ENCODE results near the gene PAK3. TPM values are rescaled to one million over a fixed set of nuclear protein-coding genes. Genes with fewer than 3 reads are reported as not detected.

The PAK3 gene
- total and polyA plus RNA-seq, 2 experiments from 2014 or later: 5.0 to 5.4 TPM

DNA sequence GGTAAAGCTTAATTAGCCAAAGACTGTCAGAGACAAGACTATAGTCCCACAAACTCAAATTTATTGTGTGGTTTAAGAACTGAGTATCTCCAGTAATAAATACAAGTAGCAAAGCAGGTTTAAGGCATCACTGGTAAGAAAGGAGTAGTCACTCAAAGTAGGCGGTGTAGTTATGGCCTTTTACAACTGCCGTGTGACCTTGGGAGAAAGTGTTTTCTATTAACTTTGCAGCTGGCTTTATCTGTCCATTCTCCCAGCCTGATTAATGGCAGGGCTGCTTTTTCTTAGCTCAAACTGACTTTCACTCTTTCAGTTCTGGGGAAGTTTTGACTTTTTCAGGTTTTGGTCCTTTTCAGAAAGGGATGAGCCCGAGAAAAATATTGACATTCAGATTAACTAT is 7.4 kb upstream of the PAK3 start (continued):
- TF ChIP-seq, protein P1, sequence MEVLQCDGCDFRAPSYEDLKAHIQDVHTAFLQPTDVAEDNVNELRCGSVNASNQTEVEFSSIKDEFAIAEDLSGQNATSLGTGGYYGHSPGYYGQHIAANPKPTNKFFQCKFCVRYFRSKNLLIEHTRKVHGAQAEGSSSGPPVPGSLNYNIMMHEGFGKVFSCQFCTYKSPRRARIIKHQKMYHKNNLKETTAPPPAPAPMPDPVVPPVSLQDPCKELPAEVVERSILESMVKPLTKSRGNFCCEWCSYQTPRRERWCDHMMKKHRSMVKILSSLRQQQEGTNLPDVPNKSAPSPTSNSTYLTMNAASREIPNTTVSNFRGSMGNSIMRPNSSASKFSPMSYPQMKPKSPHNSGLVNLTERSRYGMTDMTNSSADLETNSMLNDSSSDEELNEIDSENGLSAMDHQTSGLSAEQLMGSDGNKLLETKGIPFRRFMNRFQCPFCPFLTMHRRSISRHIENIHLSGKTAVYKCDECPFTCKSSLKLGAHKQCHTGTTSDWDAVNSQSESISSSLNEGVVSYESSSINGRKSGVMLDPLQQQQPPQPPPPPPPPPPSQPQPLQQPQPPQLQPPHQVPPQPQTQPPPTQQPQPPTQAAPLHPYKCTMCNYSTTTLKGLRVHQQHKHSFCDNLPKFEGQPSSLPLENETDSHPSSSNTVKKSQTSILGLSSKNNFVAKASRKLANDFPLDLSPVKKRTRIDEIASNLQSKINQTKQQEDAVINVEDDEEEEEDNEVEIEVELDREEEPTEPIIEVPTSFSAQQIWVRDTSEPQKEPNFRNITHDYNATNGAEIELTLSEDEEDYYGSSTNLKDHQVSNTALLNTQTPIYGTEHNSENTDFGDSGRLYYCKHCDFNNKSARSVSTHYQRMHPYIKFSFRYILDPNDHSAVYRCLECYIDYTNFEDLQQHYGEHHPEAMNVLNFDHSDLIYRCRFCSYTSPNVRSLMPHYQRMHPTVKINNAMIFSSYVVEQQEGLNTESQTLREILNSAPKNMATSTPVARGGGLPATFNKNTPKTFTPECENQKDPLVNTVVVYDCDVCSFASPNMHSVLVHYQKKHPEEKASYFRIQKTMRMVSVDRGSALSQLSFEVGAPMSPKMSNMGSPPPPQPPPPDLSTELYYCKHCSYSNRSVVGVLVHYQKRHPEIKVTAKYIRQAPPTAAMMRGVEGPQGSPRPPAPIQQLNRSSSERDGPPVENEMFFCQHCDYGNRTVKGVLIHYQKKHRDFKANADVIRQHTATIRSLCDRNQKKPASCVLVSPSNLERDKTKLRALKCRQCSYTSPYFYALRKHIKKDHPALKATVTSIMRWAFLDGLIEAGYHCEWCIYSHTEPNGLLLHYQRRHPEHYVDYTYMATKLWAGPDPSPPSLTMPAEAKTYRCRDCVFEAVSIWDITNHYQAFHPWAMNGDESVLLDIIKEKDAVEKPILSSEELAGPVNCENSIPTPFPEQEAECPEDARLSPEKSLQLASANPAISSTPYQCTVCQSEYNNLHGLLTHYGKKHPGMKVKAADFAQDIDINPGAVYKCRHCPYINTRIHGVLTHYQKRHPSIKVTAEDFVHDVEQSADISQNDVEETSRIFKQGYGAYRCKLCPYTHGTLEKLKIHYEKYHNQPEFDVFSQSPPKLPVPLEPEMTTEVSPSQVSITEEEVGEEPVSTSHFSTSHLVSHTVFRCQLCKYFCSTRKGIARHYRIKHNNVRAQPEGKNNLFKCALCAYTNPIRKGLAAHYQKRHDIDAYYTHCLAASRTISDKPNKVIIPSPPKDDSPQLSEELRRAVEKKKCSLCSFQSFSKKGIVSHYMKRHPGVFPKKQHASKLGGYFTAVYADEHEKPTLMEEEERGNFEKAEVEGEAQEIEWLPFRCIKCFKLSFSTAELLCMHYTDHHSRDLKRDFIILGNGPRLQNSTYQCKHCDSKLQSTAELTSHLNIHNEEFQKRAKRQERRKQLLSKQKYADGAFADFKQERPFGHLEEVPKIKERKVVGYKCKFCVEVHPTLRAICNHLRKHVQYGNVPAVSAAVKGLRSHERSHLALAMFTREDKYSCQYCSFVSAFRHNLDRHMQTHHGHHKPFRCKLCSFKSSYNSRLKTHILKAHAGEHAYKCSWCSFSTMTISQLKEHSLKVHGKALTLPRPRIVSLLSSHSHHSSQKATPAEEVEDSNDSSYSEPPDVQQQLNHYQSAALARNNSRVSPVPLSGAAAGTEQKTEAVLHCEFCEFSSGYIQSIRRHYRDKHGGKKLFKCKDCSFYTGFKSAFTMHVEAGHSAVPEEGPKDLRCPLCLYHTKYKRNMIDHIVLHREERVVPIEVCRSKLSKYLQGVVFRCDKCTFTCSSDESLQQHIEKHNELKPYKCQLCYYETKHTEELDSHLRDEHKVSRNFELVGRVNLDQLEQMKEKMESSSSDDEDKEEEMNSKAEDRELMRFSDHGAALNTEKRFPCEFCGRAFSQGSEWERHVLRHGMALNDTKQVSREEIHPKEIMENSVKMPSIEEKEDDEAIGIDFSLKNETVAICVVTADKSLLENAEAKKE (CRISPR knock-in tag; IDR thresholded peaks at IDR 0.05): no peak
- TF ChIP-seq CREB1 (CRISPR knock-in tag; IDR thresholded peaks at IDR 0.05; ENCODE audit: low read depth): no peak
- TF ChIP-seq CTCF (conservative IDR thresholded peaks at IDR 0.05; ENCODE audit: low read depth in 2 of 2): no peak
- TF ChIP-seq ZNF331 (CRISPR knock-in tag; IDR thresholded peaks at IDR 0.05; ENCODE audit: low read depth): no peak
- no peak for TF ChIP-seq REST (IDR thresholded peaks at IDR 0.05; ENCODE audit: unreplicated experiment)
- TF ChIP-seq EZH2phosphoT487 (IDR thresholded peaks at IDR 0.05; ENCODE audit: unreplicated experiment): no peak
- no peak for TF ChIP-seq STAT1 (IDR thresholded peaks at IDR 0.05; ENCODE audit: unreplicated experiment)
